ENCODE data around the gene JPT2.

JPT2 gene

DNA sequence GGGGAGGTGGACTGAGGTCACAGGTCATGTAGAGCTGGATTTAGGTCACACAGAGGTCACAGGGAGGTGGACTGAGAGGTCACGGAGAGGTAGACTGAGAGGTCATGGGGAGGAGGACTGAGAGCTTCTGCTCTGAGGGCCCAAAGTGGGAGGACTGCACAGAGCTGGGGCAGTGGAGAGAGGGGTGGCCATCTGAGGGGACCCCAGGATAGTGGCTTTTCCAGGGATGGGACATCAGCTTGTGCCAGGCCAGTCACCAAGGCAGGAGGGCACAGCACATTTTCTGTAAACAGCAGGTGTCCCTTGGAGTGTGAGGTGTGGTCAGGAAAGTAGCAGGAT, 26.1 kb upstream of the JPT2 start:
- no peak for DNase-seq (ENCODE audit: low read depth in 2 of 2)

DNA sequence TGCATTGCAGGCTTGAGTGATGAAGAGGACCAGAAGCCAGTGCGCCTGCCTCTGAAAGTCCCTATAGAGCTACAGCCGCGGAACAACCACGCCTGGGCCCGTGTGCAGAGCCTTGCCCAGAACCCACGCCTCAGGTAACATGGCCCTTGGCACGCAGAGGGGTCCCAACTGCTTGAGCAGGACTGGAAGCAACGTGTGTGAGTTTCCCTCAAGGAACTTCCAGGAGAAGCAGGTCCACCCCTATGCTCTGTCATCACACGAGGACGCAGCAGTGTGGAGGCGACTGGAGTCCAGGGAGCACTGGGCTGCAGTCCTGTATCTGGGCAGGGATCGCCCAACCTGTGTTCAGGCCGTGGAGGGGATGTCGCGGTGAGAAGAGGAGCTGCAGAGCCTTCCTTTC, 25.1 kb upstream of the JPT2 start:
- DNase-seq (ENCODE audit: low read depth in 2 of 2): no peak

DNA sequence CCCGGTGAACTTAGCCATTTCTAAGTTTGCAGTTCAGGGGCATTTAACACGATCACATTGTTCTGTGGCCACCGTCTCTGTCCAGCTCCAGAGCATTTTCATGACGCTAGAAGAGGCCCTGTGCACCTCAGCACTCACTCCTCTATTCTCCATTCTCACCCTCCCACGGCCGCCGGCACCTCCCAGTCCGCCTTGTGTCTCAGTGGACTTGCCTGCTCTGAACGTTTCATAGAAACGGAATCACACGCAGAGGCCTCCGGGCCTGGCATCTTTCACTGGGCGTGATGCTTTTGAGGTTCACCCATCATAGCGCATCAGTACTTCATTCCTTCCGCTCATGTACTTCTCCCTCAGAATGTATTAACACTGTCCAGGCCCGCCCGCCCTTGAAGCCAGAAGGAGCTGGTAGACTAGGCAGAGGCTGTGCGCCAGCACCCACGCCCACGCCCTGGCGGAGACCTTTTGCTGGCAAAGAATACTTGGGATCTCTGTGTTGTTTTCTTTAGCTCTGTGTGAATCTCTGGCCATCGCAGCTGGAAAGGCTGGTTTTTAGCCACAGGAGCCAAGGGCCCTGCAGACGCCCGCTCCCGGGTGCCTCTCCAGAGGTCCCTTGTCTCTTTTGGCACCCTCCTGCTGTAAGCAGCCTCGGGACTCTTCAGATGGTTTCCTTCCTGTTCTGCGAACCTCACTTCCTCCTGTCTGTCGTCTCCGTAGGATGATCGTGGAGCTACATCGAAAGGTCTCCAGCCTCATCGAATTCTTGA, 23.4 kb upstream of the JPT2 start:
- no peak for DNase-seq (ENCODE audit: low read depth in 2 of 2)

DNA sequence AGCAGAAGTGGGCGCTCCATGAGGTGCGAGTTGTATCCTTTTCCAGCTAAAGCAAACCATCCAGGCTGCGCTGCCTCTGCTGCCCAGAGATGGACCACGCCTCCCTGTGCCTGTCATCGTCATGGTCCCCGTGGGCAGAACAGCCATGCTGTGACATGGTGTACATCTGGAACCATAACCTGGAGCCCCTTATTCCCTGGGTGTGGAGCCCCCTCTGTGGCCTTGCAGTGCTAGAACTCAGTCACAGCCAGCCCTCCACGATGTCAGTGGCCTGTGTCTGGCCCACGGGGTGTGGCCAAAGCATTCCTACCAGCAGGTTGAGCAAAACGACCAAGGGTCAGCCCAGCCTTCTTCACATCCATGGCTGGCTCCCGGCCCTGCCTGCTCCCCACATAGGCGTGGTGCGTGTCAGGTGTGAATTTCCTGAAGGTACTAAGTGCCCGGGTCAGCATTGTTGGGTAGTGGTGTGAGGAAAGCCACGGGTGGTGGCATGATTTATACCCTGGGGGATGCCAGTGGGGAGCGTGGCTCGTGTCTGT, 22.7 kb upstream of the JPT2 start:
- DNase-seq (ENCODE audit: low read depth in 2 of 2): no peak

DNA sequence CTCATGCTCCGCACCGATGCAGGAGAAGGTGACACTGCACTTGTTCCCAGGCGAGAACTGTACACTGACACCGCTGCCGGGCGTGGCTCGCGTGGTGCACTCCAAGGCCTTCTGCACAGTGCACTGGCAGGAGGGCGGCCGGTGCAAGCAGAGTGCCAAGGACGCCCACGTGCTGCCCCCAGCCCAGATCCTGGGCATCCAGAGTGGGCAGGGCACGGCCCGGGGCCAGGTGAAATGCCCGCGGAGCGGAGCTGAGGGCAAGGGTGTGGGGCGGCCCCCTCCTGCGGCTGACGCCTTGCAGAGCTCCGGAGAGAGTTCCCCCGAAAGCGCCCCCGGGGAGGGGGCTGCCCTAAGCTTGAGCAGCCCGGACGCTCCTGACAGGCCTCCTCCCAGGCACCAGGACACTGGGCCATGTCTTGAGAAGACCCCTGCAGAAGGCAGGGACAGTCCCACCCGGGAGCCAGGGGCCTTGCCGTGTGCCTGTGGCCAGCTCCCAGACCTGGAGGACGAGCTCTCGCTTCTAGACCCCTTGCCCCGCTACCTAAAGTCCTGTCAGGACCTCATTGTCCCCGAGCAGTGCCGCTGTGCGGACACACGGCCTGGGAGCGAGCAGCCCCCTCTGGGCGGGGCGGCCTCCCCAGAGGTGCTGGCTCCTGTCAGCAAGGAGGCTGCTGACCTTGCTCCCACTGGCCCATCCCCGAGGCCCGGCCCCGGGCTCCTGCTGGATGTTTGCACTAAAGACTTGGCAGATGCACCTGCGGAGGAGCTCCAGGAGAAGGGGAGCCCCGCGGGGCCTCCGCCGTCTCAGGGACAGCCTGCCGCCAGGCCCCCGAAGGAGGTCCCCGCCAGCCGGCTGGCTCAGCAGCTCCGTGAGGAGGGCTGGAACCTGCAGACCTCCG, 21.9 kb upstream of the JPT2 start:
- DNase-seq (ENCODE audit: low read depth in 2 of 2): no peak

DNA sequence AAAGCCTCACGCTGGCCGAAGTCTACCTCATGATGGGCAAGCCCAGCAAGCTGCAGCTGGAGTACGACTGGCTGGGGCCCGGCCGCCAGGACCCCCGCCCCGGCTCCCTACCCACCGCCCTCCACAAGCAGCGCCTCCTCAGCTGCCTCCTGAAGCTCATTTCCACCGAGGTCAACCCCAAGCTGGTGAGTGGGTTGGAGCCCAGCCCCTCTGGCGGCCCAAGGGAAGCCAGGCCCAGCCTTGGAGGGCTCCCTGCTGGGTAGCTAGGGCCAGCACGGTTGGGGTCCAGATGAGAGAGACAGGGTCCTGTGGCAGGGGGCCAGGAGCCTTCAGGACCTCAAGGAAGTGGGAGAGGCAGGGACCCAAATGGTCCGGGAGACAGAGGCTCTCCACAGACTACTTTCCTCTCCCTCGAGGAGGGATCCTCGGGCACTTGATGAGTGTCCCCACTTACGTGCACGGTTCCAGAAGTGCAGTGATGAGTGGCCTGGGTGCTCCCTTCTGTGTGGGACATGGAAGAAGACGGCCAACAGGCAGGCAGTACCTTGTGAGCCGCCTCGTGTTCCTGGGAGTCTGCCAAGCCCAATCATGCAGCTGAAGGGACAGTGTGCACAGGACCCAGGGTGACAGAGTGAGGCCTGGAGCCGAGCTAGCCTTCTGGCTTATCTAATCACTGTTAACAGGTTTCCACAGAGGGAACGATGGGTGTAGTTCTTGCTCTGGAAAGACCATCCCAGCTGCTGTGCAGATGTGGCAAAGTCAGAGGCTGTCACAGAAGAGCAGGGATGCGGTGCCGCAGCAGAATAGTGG, 21.1 kb upstream of the JPT2 start:
- no peak for DNase-seq (ENCODE audit: low read depth in 2 of 2)

DNA sequence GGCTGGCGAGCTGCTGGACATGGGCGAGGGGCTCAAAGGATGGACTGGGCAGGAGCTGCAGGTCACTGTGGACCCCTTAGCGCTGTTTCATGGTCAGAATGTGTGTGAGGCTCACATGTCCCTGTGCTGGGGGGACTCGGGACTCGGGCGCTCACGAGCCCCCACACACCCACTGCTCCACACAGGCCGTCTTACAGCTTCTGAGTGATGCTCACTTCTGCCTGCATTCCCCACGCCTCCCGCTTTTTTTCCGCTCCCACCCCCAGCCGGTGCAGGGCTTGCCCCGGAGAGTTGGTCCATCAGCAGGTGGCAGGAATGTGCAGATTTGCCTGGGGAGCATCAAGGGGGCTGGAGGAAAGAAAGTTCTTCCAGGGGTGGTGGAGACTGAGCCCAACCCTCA, 20.2 kb upstream of the JPT2 start:
- DNase-seq (ENCODE audit: low read depth in 2 of 2): no peak

DNA sequence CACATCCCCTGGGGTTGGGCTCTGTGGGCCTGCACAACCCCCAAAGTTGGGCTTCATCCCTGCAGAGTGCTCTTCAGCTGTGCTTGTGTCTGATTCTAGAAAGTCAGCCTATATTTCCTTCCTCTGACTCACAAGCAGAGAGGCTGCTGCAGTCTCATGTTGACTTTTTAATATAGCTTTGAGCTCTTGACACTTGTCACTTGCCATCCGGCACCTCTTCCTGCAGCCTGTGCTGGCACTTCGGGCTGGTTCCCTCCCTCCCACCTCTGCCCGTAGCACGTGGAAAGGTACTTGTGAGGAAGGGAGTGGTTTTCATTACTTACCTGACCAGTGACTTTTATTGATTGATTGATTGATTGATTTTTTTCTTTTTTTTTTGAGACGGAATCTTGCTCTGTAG, 19.0 kb upstream of the JPT2 start:
- DNase-seq (ENCODE audit: low read depth in 2 of 2): no peak

DNA sequence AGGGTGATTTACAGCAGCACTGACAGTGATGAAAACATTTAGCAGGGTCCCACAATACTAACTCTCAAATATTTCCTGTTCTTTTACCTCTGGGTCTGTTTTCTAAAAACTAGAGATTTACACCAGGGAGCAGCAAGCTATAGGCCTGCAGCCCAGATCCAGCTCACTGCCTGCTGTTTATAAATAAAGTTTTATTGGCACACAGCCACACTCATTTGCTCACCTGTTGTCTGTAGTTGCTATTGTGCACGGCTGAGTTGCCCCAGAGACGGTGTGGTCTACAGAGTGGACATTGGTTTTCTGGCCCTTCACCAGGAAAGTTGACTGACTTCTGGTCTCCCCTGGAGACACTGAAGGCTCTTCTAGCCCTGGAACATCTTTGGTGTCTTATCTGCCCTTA, 16.3 kb upstream of the JPT2 start:
- DNase-seq (ENCODE audit: low read depth in 2 of 2): no peak

DNA sequence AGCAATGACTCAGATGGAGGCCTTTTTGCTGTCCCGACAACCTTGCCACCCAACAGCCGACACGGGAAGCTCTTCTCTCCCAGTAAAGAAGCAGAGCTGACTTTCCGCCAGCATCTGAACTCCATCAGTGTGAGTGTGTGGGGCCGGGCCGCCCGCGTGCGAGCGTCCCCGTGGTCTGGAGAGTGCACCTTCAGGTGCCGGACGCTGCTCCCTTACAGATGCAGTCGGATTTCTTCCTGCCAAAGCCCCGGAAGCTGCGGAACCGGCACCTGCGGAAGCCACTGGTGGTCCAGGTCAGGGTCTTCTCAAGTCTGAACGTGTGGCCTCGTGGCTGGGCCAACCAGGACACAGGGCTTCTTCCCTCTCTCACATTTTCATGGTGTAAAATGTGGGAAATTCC, 15.5 kb upstream of the JPT2 start:
- DNase-seq (ENCODE audit: low read depth in 2 of 2): no peak

DNA sequence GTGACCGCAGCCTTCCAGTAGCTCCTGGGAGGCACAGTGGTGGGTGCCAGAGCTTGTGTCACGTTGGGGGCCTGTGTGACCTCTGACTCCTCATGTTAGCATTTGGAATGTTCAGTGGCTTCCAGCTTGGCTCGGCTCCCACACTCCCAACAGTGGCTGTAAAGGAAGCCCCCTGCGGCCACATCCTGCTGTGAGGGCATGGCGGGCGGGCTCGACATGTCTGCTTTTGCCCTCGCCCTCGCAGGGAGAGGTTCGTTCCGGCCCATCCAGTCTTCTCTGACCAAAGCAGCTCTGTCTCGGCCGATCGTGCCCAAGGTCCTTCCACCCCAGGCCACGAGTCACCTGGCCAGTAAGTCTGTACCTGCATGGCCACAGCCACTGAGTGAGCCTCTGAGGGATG, 12.2 kb upstream of the JPT2 start:
- DNase-seq (ENCODE audit: low read depth in 2 of 2): no peak

DNA sequence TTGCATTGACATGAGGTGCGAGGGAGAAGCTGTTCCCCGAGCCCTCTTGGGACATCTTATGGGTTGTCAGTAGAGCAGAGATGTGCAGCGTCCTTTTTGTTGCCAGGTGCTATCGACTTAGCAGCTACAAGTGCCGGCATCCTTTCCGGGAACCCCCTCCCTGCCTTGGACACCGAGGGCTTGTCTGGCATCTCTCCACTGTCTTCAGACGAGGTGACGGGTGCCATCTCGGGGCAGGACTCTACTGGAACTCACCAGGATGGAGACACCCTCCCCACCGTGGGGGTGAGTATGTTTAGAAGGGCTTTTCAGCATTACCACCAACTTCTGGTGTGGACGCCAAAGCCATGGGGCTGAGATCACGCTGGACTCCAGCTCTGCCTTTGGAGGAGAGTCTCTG, 11.8 kb upstream of the JPT2 start:
- DNase-seq (ENCODE audit: low read depth in 2 of 2): no peak

DNA sequence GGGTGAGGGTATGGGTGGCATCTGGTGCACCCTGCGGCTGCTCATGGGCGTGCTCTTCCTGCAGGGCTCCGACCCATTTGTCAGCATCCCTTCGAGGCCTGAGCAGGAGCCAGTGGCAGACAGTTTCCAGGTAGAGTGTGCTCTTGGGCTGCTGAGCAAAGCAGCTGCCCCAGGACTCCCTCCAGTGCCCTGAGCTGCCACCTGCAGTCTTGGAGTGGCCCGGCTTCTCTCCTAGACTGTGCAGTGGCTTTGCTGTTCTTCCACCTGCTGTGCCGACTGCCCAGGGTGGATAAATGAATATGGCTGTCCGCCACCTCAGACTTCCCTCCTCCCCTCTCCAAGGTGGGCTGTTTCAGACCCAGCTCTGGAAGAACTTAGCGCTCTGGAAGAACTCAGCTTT, 10.8 kb upstream of the JPT2 start:
- no peak for DNase-seq (ENCODE audit: low read depth in 2 of 2)

DNA sequence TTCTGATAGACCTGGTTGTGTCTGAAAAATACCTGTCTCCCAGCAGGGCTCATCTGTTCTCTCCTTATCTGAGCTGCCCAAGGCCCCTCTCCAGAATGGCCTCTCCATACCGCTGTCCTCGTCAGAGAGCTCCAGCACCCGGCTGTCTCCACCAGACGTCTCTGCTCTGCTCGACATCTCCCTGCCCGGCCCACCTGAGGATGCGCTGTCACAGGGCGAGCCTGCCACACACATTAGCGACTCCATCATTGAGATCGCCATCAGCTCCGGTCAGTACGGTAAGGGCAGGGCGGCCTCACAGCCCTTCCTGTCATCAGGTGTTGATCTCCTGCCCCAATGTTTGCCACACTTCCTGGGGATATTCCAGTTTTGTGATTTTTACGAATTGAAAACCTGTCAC, 10.2 kb upstream of the JPT2 start:
- DNase-seq (ENCODE audit: low read depth in 2 of 2): no peak

DNA sequence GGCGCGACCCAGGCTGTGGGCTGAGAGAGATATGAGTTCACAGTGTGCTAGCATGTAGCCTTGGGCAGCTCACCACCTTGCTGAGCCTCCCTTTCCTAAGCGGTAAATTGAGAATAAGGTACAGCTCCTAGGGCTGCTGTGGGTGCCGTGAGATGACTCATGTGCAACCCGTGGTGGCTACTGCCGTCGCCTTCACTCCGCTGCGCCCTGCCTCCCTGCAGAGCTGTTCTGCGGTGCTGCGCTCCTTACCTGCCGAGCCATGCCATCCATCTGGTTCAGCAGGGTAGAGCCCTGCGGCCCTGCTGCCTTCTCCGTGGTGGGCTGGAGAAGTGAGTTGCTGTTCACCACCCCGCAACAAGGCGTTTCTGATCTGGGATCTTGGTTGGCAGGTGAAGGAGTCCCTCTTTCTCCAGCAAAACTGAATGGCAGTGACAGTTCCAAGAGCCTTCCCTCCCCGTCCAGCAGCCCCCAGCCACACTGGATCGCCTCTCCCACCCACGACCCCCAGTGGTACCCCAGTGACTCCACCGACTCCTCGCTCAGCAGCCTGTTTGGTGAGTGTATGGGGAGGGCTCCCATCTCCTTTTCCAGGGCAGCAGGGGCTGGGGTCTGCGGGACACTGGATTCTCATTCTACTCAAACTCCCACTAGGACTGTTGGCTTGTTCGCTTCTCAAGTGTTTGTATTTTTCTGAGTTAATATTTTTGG, 9.3 kb upstream of the JPT2 start:
- no peak for DNase-seq (ENCODE audit: low read depth in 2 of 2)

DNA sequence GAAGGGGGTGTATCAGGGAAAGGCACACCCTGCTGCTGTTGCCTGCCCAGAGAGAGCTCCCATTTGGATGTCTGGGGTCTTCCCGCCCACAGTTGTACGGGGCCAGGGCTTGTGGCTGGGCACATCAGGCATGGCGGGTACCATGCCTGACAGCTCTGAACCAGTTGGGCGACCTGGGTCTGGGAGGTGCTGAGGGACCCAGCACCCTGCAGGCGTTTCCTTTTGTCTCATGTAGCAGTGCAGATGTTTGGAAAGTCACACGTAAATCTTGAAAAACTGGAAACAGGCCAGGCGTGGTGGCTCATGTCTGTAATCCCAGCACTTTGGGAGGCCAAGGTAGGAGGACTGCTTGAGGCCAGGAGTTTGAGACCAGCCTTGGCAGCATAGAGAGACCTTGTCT, 8.4 kb upstream of the JPT2 start:
- no peak for DNase-seq (ENCODE audit: low read depth in 2 of 2)

DNA sequence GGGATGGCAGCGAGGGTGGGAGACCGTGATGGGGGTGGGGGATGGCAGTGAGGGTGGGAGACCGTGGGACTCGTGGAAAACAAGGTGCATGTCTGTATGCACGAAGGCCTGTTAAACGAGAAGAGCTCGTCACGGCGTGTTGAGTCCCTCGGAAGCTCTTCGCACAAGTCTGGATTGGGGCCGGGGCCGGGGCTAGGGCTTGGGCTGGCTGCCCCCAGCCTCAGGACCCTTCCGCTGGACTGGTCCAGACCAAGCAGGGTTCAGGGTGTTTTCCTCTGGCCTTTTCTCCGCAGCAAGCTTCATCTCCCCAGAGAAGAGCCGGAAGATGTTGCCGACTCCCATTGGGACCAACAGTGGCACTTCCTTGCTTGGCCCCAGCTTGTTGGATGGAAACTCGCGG, 7.7 kb upstream of the JPT2 start:
- DNase-seq (ENCODE audit: low read depth in 2 of 2): no peak

DNA sequence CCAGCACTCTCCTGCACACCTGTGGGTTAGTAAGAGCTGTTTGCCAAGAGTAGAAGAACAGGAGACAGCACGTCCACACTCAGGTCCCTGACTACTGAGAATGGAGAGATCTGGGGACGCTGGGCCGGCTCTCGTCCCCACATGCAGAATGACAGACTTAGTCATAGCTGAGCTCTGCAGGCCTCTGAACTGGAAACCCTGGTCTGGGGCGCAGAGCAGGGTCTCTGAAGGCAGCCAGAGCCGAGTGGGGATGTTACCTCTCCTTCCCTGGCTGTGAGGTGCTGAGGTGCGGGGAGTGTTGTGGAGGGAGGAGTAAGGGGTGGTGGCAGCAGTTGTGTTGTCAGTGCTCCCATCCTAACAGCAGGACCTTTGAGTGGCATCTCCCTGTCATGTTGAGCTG, 7.2 kb upstream of the JPT2 start:
- DNase-seq (ENCODE audit: low read depth in 2 of 2): no peak

DNA sequence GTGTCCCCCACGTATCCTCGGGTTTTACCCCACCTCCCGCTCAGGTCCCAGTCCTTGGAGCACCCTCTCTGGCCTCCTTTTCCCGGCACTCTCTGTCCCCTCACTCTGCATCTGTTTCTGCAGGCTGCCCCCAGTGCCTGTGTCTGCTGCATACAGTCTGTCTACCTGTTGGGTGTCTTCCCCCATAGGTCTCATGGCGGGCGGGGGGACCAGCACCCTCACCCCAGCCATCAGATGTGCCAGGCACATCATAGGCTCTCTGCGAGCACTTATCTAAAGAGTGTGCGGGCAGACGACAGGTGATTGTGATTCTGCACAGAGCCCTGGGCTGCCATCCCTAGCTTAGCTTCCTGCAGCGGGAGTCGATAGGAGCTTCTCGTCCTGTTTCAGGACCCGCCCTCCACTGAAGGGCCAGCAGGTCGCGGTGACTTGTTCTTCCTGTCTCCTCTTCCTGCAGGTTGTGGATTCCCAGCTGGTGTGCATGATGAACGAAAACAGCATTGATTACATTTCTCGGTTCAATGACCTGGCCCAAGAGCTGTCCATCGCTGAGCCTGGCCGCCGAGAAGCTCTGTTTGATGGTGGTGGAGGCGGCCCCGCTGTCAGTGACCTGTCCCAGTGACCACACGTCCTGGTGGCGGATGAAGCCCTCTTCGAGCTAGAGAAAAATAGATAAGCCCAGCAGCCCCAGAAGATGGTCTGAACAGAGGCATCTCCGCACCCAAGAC, 4.5 kb upstream of the JPT2 start:
- no peak for DNase-seq (ENCODE audit: low read depth in 2 of 2)

DNA sequence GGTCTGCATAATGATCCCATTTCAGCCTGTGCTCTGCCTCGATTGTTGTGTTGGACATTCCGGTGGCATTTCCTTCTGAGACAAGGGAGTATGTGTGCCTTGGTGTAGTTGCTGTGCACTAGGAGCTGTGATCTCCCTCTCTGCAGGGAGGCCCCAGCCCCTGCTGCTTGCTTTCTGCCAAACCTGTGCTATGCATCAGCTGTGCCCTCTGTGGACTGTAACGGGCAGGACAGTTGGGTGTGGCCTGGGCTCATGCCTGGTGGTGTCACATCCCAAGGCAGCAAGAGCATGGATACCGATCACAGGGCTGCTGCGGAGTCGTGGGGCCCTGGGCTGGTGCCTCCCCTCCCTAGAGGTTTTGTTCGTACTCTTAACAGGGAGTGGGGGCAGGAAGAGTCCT, 3.8 kb upstream of the JPT2 start:
- no peak for DNase-seq (ENCODE audit: low read depth in 2 of 2)

All from stimulated activated CD8-positive, alpha-beta memory T cell treated with anti-CD3 and anti-CD28 coated beads, Interleukin-2, amount 100 ng/mL, for 48 hours (primary cell).